NCI-H1105 (cell line): ENCODE data around the gene TMSB4Y.

Experiments used
- DNase-seq: peaks from one replicate; lab custom pipeline; 2025; lab: John Stamatoyannopoulos, UW

Gene TMSB4Y

GRCh38 chrY:13703568-13703968 lies at the start of gene TMSB4Y:
Gene TMSB4Y (plus strand): TSS chrY:13703899.
- no peak for DNase-seq

- no peak for DNase-seq
Measured at GRCh38 chrY:13664162-13664561, 39.5 kb upstream of the TMSB4Y start.

- DNase-seq = no peak
Measured at GRCh38 chrY:13671122-13671521, 32.6 kb upstream of the TMSB4Y start.

GRCh38 chrY:13702276-13702675 lies 1.4 kb upstream of the TMSB4Y start:
- no peak for DNase-seq

GRCh38 chrY:13704121-13704930 lies 627 bp downstream of the TMSB4Y start:
- no peak for DNase-seq

- DNase-seq = no peak
Measured at GRCh38 chrY:13705197-13705596, 1.5 kb downstream of the TMSB4Y start.

- DNase-seq = no peak
Measured at GRCh38 chrY:13708038-13708437, 4.3 kb downstream of the TMSB4Y start.

GRCh38 chrY:13718996-13719395 lies 15.3 kb downstream of the TMSB4Y start:
- DNase-seq = no peak

- no peak for DNase-seq
Measured at GRCh38 chrY:13729517-13729916, 25.8 kb downstream of the TMSB4Y start.

GRCh38 chrY:13738618-13739017 lies 34.9 kb downstream of the TMSB4Y start:
- no peak for DNase-seq

- DNase-seq = no peak
Measured at GRCh38 chrY:13751289-13752071, 47.8 kb downstream of the TMSB4Y start.

- no peak for DNase-seq
Measured at GRCh38 chrY:13754661-13755060, 51.0 kb downstream of the TMSB4Y start.
